Measurements from ENCODE around the gene NDUFV3.
"Not testable (repeated sequence)": the region's sequence is repeated elsewhere in the genome, so short reads cannot be mapped to it uniquely, and the experiment has no call there.

The NDUFV3 gene

GRCh38 chr21:42936360-42936759 lies 43.3 kb downstream of the NDUFV3 start:
- not testable (repeated sequence) for H3K9ac ChIP-seq (ENCODE audit: low read length); H3K36me3 ChIP-seq (ENCODE audit: control insufficient read depth, insufficient read depth, low read length); H3K27ac ChIP-seq (ENCODE audit: low read depth, low read length); H3K27me3 ChIP-seq (ENCODE audit: control insufficient read depth, insufficient read depth, low read length); H3K4me3 ChIP-seq (ENCODE audit: low read length); H3K4me1 ChIP-seq (ENCODE audit: control insufficient read depth, insufficient read depth, low read length)

GRCh38 chr21:42937034-42937940 lies 44.2 kb downstream of the NDUFV3 start:
- H3K9ac ChIP-seq (ENCODE audit: low read length) = not testable (repeated sequence)

GRCh38 chr21:42937960-42938605 lies 45.0 kb downstream of the NDUFV3 start:
- Histone ChIP-seq H3K4me3 (ENCODE audit: low read length) (no peak overlapping the region), H3K9ac (ENCODE audit: low read length) (no peak overlapping the region), H3K36me3 (ENCODE audit: control insufficient read depth, insufficient read depth, low read length) (no peaks in the 10 kb centered on the region), H3K27ac (ENCODE audit: low read depth, low read length) (no peak overlapping the region), H3K27me3 (ENCODE audit: control insufficient read depth, insufficient read depth, low read length) (no peaks in the 10 kb centered on the region), H3K4me1 (ENCODE audit: control insufficient read depth, insufficient read depth, low read length) (no peaks in the 10 kb centered on the region)

More at GRCh38 chr21:42937034-42937940, 44.2 kb downstream of the NDUFV3 start:
- not testable (repeated sequence) for H3K36me3 ChIP-seq (ENCODE audit: control insufficient read depth, insufficient read depth, low read length); H3K4me1 ChIP-seq (ENCODE audit: control insufficient read depth, insufficient read depth, low read length); H3K27ac ChIP-seq (ENCODE audit: low read depth, low read length); H3K27me3 ChIP-seq (ENCODE audit: control insufficient read depth, insufficient read depth, low read length); H3K4me3 ChIP-seq (ENCODE audit: low read length)

- not testable (repeated sequence) for H3K4me3 ChIP-seq (ENCODE audit: low read length); H3K27ac ChIP-seq (ENCODE audit: low read depth, low read length); H3K36me3 ChIP-seq (ENCODE audit: control insufficient read depth, insufficient read depth, low read length); H3K27me3 ChIP-seq (ENCODE audit: control insufficient read depth, insufficient read depth, low read length); H3K4me1 ChIP-seq (ENCODE audit: control insufficient read depth, insufficient read depth, low read length); H3K9ac ChIP-seq (ENCODE audit: low read length)
Measured at GRCh38 chr21:42938606-42938995, 45.5 kb downstream of the NDUFV3 start.

GRCh38 chr21:42939582-42940413 lies 46.7 kb downstream of the NDUFV3 start:
- Histone ChIP-seq H3K27ac (ENCODE audit: low read depth, low read length) (no peak overlapping the region), H3K27me3 (ENCODE audit: control insufficient read depth, insufficient read depth, low read length) (no peaks in the 10 kb centered on the region), H3K9ac (ENCODE audit: low read length) (no peak overlapping the region), H3K4me1 (ENCODE audit: control insufficient read depth, insufficient read depth, low read length) (no peaks in the 10 kb centered on the region), H3K4me3 (ENCODE audit: low read length) (peak overlapping the region; percentile 6), H3K36me3 (ENCODE audit: control insufficient read depth, insufficient read depth, low read length) (no peaks in the 10 kb centered on the region)

GRCh38 chr21:42941696-42942085 lies 48.6 kb downstream of the NDUFV3 start:
- H3K4me3 ChIP-seq (ENCODE audit: low read length) = no peak overlapping the region
- H3K4me1 ChIP-seq (ENCODE audit: control insufficient read depth, insufficient read depth, low read length) = no peaks in the 10 kb centered on the region
- no peaks in the 10 kb centered on the region for H3K27me3 ChIP-seq (ENCODE audit: control insufficient read depth, insufficient read depth, low read length)
- no peaks in the 10 kb centered on the region for H3K36me3 ChIP-seq (ENCODE audit: control insufficient read depth, insufficient read depth, low read length)
- no peak overlapping the region for H3K27ac ChIP-seq (ENCODE audit: low read depth, low read length)
- H3K9ac ChIP-seq (ENCODE audit: low read length) = no peak overlapping the region

GRCh38 chr21:42942244-42942643 lies 49.1 kb downstream of the NDUFV3 start:
- Histone ChIP-seq H3K9ac (ENCODE audit: low read length) (no peak overlapping the region), H3K27ac (ENCODE audit: low read depth, low read length) (no peak overlapping the region), H3K4me1 (ENCODE audit: control insufficient read depth, insufficient read depth, low read length) (no peaks in the 10 kb centered on the region), H3K4me3 (ENCODE audit: low read length) (no peak overlapping the region), H3K36me3 (ENCODE audit: control insufficient read depth, insufficient read depth, low read length) (no peaks in the 10 kb centered on the region), H3K27me3 (ENCODE audit: control insufficient read depth, insufficient read depth, low read length) (no peaks in the 10 kb centered on the region)

GRCh38 chr21:42949094-42949755 lies 56.1 kb downstream of the NDUFV3 start:
- not testable (repeated sequence) for H3K9ac ChIP-seq (ENCODE audit: low read length); H3K4me3 ChIP-seq (ENCODE audit: low read length); H3K36me3 ChIP-seq (ENCODE audit: control insufficient read depth, insufficient read depth, low read length); H3K27me3 ChIP-seq (ENCODE audit: control insufficient read depth, insufficient read depth, low read length); H3K27ac ChIP-seq (ENCODE audit: low read depth, low read length); H3K4me1 ChIP-seq (ENCODE audit: control insufficient read depth, insufficient read depth, low read length)

GRCh38 chr21:42951193-42951592 lies 58.1 kb downstream of the NDUFV3 start:
- H3K4me1 ChIP-seq (ENCODE audit: control insufficient read depth, insufficient read depth, low read length); H3K36me3 ChIP-seq (ENCODE audit: control insufficient read depth, insufficient read depth, low read length); H3K27me3 ChIP-seq (ENCODE audit: control insufficient read depth, insufficient read depth, low read length); H3K27ac ChIP-seq (ENCODE audit: low read depth, low read length); H3K4me3 ChIP-seq (ENCODE audit: low read length); H3K9ac ChIP-seq (ENCODE audit: low read length): not testable (repeated sequence)

- Histone ChIP-seq H3K27me3 (ENCODE audit: control insufficient read depth, insufficient read depth, low read length) (no peaks in the 10 kb centered on the region), H3K4me1 (ENCODE audit: control insufficient read depth, insufficient read depth, low read length) (no peaks in the 10 kb centered on the region), H3K27ac (ENCODE audit: low read depth, low read length) (no peak overlapping the region), H3K4me3 (ENCODE audit: low read length) (no peak overlapping the region), H3K36me3 (ENCODE audit: control insufficient read depth, insufficient read depth, low read length) (no peaks in the 10 kb centered on the region), H3K9ac (ENCODE audit: low read length) (no peak overlapping the region)
Measured at GRCh38 chr21:42956824-42957630, 63.9 kb downstream of the NDUFV3 start.

- H3K27ac ChIP-seq (ENCODE audit: low read depth, low read length); H3K9ac ChIP-seq (ENCODE audit: low read length); H3K36me3 ChIP-seq (ENCODE audit: control insufficient read depth, insufficient read depth, low read length); H3K4me3 ChIP-seq (ENCODE audit: low read length); H3K27me3 ChIP-seq (ENCODE audit: control insufficient read depth, insufficient read depth, low read length); H3K4me1 ChIP-seq (ENCODE audit: control insufficient read depth, insufficient read depth, low read length): not testable (repeated sequence)
Measured at GRCh38 chr21:42958122-42958521, 65.0 kb downstream of the NDUFV3 start.
